ENCODE data around the gene IQCM. TPM values are rescaled to one million over a fixed set of nuclear protein-coding genes. Genes with fewer than 3 reads are reported as not detected.

IQCM gene
- total and polyA plus RNA-seq, 10 of the 15 experiments (the other 5 are each of a cell fraction or from before 2014, with no cell fraction given): not detected

DNA sequence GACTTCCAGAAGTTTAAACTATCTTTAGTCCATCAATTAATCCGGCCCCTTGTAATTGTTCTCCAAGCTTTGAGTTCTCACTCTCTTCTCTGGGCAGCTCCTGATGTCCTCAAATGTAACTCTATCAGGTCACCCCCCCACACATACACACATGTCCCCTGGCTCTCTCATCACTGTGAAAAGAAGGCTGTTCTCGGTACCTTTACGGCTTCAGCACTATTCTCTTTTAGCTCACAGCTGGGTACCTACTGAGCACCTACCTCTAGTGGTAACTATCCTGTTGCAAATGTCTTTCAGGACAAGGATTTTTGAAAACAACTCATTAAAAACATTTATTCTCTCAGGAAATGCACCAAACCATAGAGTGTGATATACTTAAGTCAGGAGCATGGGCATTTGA, 115.4 kb downstream of the IQCM start:
- Histone ChIP-seq H3K4me3 (no peak overlapping the region), H4K20me1 (ENCODE audit: control insufficient read depth, insufficient read depth) (no peaks in the 10 kb centered on the region), H3K36me3 (ENCODE audit: control insufficient read depth in 2 of 2, insufficient read depth in 2 of 2, low read length in 1 of 2) (no peaks in the 10 kb centered on the region), H3K4me1 (ENCODE audit: control insufficient read depth, insufficient read depth, low read length) (no peaks in the 10 kb centered on the region), H3K9me3 (replicated peaks; ENCODE audit: control insufficient read depth, insufficient read depth, low read length) (no peaks in the 10 kb centered on the region), H3K27me3 (replicated peaks in 1 of 2; ENCODE audit: control insufficient read depth in 2 of 2, insufficient read depth in 2 of 2, low read length in 1 of 2) (no peaks in the 10 kb centered on the region), H2AFZ (ENCODE audit: control insufficient read depth, low read depth, low read length) (no peak overlapping the region), H3K27ac (ENCODE audit: control insufficient read depth, insufficient read depth) (no peak overlapping the region), H3K9ac (ENCODE audit: control insufficient read depth, insufficient read depth, low read length) (no peak overlapping the region), H3K4me2 (ENCODE audit: control insufficient read depth, insufficient read depth) (no peak overlapping the region), H3K79me2 (ENCODE audit: control insufficient read depth, insufficient read depth, low read length) (no peaks in the 10 kb centered on the region)
- no peak for ATAC-seq
- FAIRE-seq: no peak
- ChIA-PET POLR2A (no interaction called here), CTCF (interaction anchor here (0.7 to 0.9 kb wide), 2 partner anchors 8 to 1866 kb away, joined by 3 read pairs; no protein-coding TSS in a partner anchor), RAD21 (ENCODE audit: unreplicated experiment) (no interaction called here), SMC1A (ENCODE audit: uncharacterized antibody, unreplicated experiment) (no interaction called here)
- 43% methylated on average over 3 of the region's 3 CpGs for WGBS (ENCODE audit: insufficient coverage, insufficient replicate concordance, low lambda C conversion rate, missing lambda C conversion rate)
- no peak for DNase-seq (ENCODE audit: low read depth, low spot score)
- intact Hi-C loops (cut with micrococcal nuclease; ENCODE audit: unreplicated experiment) (no loop called here), in situ Hi-C loops (cut with MboI) (no loop called here)
- BruUV-seq (replicated peaks): no TSS peak
- no peak for TF ChIP-seq ASH2L (IDR thresholded peaks at IDR 0.05; ENCODE audit: borderline replicate concordance, low read depth)
- TF ChIP-seq JUND (IDR thresholded peaks at IDR 0.05; ENCODE audit: low read depth, low read length): no peak
- TF ChIP-seq, protein P1, sequence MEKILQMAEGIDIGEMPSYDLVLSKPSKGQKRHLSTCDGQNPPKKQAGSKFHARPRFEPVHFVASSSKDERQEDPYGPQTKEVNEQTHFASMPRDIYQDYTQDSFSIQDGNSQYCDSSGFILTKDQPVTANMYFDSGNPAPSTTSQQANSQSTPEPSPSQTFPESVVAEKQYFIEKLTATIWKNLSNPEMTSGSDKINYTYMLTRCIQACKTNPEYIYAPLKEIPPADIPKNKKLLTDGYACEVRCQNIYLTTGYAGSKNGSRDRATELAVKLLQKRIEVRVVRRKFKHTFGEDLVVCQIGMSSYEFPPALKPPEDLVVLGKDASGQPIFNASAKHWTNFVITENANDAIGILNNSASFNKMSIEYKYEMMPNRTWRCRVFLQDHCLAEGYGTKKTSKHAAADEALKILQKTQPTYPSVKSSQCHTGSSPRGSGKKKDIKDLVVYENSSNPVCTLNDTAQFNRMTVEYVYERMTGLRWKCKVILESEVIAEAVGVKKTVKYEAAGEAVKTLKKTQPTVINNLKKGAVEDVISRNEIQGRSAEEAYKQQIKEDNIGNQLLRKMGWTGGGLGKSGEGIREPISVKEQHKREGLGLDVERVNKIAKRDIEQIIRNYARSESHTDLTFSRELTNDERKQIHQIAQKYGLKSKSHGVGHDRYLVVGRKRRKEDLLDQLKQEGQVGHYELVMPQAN (conservative IDR thresholded peaks at IDR 0.05): no peak
- no peak for TF ChIP-seq SIX5 (IDR thresholded peaks at IDR 0.05; ENCODE audit: low read depth, low read length, severe bottlenecking)
- TF ChIP-seq, protein P2, sequence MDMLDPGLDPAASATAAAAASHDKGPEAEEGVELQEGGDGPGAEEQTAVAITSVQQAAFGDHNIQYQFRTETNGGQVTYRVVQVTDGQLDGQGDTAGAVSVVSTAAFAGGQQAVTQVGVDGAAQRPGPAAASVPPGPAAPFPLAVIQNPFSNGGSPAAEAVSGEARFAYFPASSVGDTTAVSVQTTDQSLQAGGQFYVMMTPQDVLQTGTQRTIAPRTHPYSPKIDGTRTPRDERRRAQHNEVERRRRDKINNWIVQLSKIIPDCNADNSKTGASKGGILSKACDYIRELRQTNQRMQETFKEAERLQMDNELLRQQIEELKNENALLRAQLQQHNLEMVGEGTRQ (IDR thresholded peaks at IDR 0.05; ENCODE audit: borderline replicate concordance, low read depth, low read length): no peak
- TF ChIP-seq, protein P3, sequence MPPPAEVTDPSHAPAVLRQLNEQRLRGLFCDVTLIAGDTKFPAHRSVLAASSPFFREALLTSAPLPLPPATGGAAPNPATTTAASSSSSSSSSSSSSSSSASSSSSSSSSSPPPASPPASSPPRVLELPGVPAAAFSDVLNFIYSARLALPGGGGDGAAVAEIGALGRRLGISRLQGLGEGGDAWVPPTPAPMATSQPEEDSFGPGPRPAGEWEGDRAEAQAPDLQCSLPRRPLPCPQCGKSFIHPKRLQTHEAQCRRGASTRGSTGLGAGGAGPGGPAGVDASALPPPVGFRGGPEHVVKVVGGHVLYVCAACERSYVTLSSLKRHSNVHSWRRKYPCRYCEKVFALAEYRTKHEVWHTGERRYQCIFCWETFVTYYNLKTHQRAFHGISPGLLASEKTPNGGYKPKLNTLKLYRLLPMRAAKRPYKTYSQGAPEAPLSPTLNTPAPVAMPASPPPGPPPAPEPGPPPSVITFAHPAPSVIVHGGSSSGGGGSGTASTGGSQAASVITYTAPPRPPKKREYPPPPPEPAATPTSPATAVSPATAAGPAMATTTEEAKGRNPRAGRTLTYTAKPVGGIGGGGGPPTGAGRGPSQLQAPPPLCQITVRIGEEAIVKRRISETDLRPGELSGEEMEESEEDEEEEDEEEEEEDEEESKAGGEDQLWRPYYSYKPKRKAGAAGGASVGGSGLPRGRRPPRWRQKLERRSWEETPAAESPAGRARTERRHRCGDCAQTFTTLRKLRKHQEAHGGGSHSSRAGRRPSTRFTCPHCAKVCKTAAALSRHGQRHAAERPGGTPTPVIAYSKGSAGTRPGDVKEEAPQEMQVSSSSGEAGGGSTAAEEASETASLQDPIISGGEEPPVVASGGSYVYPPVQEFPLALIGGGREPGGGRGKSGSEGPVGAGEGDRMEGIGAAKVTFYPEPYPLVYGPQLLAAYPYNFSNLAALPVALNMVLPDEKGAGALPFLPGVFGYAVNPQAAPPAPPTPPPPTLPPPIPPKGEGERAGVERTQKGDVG (CRISPR knock-in tag; IDR thresholded peaks at IDR 0.05): no peak
- TF ChIP-seq, protein P4, sequence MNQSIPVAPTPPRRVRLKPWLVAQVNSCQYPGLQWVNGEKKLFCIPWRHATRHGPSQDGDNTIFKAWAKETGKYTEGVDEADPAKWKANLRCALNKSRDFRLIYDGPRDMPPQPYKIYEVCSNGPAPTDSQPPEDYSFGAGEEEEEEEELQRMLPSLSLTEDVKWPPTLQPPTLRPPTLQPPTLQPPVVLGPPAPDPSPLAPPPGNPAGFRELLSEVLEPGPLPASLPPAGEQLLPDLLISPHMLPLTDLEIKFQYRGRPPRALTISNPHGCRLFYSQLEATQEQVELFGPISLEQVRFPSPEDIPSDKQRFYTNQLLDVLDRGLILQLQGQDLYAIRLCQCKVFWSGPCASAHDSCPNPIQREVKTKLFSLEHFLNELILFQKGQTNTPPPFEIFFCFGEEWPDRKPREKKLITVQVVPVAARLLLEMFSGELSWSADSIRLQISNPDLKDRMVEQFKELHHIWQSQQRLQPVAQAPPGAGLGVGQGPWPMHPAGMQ (IDR thresholded peaks at IDR 0.05; ENCODE audit: borderline replicate concordance): no peak
- TF ChIP-seq, protein P5, sequence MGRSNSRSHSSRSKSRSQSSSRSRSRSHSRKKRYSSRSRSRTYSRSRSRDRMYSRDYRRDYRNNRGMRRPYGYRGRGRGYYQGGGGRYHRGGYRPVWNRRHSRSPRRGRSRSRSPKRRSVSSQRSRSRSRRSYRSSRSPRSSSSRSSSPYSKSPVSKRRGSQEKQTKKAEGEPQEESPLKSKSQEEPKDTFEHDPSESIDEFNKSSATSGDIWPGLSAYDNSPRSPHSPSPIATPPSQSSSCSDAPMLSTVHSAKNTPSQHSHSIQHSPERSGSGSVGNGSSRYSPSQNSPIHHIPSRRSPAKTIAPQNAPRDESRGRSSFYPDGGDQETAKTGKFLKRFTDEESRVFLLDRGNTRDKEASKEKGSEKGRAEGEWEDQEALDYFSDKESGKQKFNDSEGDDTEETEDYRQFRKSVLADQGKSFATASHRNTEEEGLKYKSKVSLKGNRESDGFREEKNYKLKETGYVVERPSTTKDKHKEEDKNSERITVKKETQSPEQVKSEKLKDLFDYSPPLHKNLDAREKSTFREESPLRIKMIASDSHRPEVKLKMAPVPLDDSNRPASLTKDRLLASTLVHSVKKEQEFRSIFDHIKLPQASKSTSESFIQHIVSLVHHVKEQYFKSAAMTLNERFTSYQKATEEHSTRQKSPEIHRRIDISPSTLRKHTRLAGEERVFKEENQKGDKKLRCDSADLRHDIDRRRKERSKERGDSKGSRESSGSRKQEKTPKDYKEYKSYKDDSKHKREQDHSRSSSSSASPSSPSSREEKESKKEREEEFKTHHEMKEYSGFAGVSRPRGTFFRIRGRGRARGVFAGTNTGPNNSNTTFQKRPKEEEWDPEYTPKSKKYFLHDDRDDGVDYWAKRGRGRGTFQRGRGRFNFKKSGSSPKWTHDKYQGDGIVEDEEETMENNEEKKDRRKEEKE (IDR thresholded peaks at IDR 0.05): no peak
- no peak for TF ChIP-seq HDAC6 (IDR thresholded peaks at IDR 0.05; ENCODE audit: unreplicated experiment)
- TF ChIP-seq EGR1 (IDR thresholded peaks at IDR 0.05; ENCODE audit: borderline replicate concordance in 1 of 2, low read depth in 2 of 2, low read length in 2 of 2): no peak
- TF ChIP-seq, protein P6, sequence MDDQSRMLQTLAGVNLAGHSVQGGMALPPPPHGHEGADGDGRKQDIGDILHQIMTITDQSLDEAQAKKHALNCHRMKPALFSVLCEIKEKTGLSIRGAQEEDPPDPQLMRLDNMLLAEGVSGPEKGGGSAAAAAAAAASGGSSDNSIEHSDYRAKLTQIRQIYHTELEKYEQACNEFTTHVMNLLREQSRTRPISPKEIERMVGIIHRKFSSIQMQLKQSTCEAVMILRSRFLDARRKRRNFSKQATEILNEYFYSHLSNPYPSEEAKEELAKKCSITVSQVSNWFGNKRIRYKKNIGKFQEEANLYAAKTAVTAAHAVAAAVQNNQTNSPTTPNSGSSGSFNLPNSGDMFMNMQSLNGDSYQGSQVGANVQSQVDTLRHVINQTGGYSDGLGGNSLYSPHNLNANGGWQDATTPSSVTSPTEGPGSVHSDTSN (IDR thresholded peaks at IDR 0.05; ENCODE audit: insufficient replicate concordance, low read depth, low read length): no peak
